K562 (cell line): ENCODE data around the gene DSCAM.

Source experiments
- CBX8 ChIP-seq: fragments of 200-600 bp; sonication (generic); IDR thresholded peaks from 2 replicates; pipeline ENCODE4 v1.6.1; 2012; ENCODE audit warnings: borderline replicate concordance, mixed run types, low read depth, mild to moderate bottlenecking, moderate library complexity, mixed read lengths, low read length, control low read depth, inconsistent platforms; ENCODE audit not compliant: poor library complexity, severe bottlenecking; ENCODE audit errors: extremely low read depth
- ETS2 ChIP-seq: IDR thresholded peaks from 2 replicates; pipeline ENCODE4 v1.6.1; 2016; ENCODE audit warnings: borderline replicate concordance, missing genetic modification characterization, mild to moderate bottlenecking, moderate library complexity, missing compliant biosample characterization; ENCODE audit not compliant: poor library complexity, severe bottlenecking
- FOXP4 ChIP-seq: sonication (generic); formaldehyde crosslinking; IDR thresholded peaks from 2 replicates; pipeline ENCODE4 v1.8.0; 2022; ENCODE audit warnings: mild to moderate bottlenecking, missing genetic modification reagents, borderline replicate concordance
- GTF2B ChIP-seq: IDR thresholded peaks from 2 replicates; pipeline ENCODE4 v1.6.1; 2011; ENCODE audit not compliant: insufficient read length; ENCODE audit errors: extremely low read depth
- GTF3C2 ChIP-seq: IDR thresholded peaks from 3 replicates; pipeline ENCODE4 v1.6.1; 2011; ENCODE audit warnings: borderline replicate concordance, mild to moderate bottlenecking, moderate library complexity; ENCODE audit not compliant: insufficient read length; ENCODE audit errors: extremely low read depth
- KDM1A ChIP-seq, 2 experiments: fragments of 450-650 bp; IDR thresholded peaks; 2 replicates each; pipeline ENCODE4 v1.6.1; 2016; ENCODE audit warnings: mild to moderate bottlenecking in 2 of 2
- NCOA4 ChIP-seq: fragments of 450-650 bp; IDR thresholded peaks from 2 replicates; pipeline ENCODE4 v1.6.1; 2018; ENCODE audit warnings: mild to moderate bottlenecking; ENCODE audit not compliant: partially characterized antibody
- POLR2AphosphoS2 ChIP-seq: IDR thresholded peaks from 2 replicates; pipeline ENCODE4 v1.6.1; 2012; ENCODE audit warnings: low read length, improper control_type of control experiment
- ZBTB49 ChIP-seq: sonication (generic); formaldehyde crosslinking; IDR thresholded peaks from 2 replicates; pipeline ENCODE4 v1.8.0; 2022; ENCODE audit warnings: missing genetic modification reagents, mild to moderate bottlenecking, borderline replicate concordance
- ZFP36 ChIP-seq: fragments of 150-350 bp; IDR thresholded peaks from 2 replicates; pipeline ENCODE4 v1.6.1; 2018; ENCODE audit warnings: low read length, low read depth; ENCODE audit not compliant: partially characterized antibody
- ZKSCAN8 ChIP-seq: fragments of 200-800 bp; sonication (Bioruptor generic); IDR thresholded peaks from 2 replicates; pipeline ENCODE4 v1.6.1; 2016; ENCODE audit warnings: missing genetic modification characterization, missing compliant biosample characterization
- ZNF79 ChIP-seq: fragments of 250-450 bp; sonication (Bioruptor Pico); IDR thresholded peaks from 2 replicates; pipeline ENCODE4 v1.4.0; 2020; ENCODE audit warnings: low read depth, mild to moderate bottlenecking, moderate library complexity
- TF ChIP-seq, protein P1 (sequence below), 2 experiments: IDR thresholded peaks in 1 of 2; conservative IDR thresholded peaks in 1 of 2; 2 replicates each; pipeline ENCODE4 v1.6.1; 2016; ENCODE audit warnings: low read depth in 2 of 2, mild to moderate bottlenecking in 1 of 2, missing compliant biosample characterization in 1 of 2, missing genetic modification characterization in 1 of 2, moderate library complexity in 1 of 2
- TF ChIP-seq, protein P2 (sequence below), 3 experiments: IDR thresholded peaks in 2 of 3; conservative IDR thresholded peaks in 1 of 3; 2 replicates each; pipeline ENCODE4 v1.5.1; 2011 to 2012; ENCODE audit warnings: low read length in 3 of 3, mild to moderate bottlenecking in 3 of 3, control low read depth in 2 of 3, improper control_type of control experiment in 1 of 3, inconsistent platforms in 1 of 3, low read depth in 1 of 3, mixed read lengths in 1 of 3, moderate library complexity in 1 of 3; ENCODE audit not compliant: insufficient read depth in 2 of 3

GRCh38 chr21:40706176-40706575, 140.8 kb downstream of the DSCAM start:
- TF ChIP-seq KDM1A (IDR thresholded peaks at IDR 0.05): no peak
- no peak for TF ChIP-seq CBX8
- TF ChIP-seq GTF2B: no peak
- TF ChIP-seq GTF3C2: no peak
- TF ChIP-seq, protein P1, sequence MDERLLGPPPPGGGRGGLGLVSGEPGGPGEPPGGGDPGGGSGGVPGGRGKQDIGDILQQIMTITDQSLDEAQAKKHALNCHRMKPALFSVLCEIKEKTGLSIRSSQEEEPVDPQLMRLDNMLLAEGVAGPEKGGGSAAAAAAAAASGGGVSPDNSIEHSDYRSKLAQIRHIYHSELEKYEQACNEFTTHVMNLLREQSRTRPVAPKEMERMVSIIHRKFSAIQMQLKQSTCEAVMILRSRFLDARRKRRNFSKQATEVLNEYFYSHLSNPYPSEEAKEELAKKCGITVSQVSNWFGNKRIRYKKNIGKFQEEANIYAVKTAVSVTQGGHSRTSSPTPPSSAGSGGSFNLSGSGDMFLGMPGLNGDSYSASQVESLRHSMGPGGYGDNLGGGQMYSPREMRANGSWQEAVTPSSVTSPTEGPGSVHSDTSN (CRISPR knock-in tag; IDR thresholded peaks at IDR 0.05; ENCODE audit: low read depth): no peak
- TF ChIP-seq, protein P1 (tag; conservative IDR thresholded peaks at IDR 0.05; ENCODE audit: low read depth): no peak
- no peak for TF ChIP-seq ZFP36
- TF ChIP-seq ZBTB49 (CRISPR knock-in tag): no peak
- no peak for TF ChIP-seq POLR2AphosphoS2
- TF ChIP-seq ETS2 (tag): no peak
- no peak for TF ChIP-seq ZKSCAN8
- no peak for TF ChIP-seq ZNF79 (CRISPR knock-in tag)
- TF ChIP-seq, protein P2, sequence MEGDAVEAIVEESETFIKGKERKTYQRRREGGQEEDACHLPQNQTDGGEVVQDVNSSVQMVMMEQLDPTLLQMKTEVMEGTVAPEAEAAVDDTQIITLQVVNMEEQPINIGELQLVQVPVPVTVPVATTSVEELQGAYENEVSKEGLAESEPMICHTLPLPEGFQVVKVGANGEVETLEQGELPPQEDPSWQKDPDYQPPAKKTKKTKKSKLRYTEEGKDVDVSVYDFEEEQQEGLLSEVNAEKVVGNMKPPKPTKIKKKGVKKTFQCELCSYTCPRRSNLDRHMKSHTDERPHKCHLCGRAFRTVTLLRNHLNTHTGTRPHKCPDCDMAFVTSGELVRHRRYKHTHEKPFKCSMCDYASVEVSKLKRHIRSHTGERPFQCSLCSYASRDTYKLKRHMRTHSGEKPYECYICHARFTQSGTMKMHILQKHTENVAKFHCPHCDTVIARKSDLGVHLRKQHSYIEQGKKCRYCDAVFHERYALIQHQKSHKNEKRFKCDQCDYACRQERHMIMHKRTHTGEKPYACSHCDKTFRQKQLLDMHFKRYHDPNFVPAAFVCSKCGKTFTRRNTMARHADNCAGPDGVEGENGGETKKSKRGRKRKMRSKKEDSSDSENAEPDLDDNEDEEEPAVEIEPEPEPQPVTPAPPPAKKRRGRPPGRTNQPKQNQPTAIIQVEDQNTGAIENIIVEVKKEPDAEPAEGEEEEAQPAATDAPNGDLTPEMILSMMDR (IDR thresholded peaks at IDR 0.05 in 2 of 3, conservative IDR thresholded peaks at IDR 0.05 in 1 of 3; ENCODE audit: insufficient read depth in 2 of 3, low read depth in 1 of 3, low read length in 3 of 3): no peak
- TF ChIP-seq FOXP4 (CRISPR knock-in tag): no peak
- no peak for TF ChIP-seq NCOA4
